SHP77 treated with DMSO at 0.1 percent for 48 hours (cell line): ENCODE data around the gene EEFSEC.

ENCODE experiments used
- DNase-seq: peaks from one replicate; lab custom pipeline; 2025; lab: John Stamatoyannopoulos, UW

EEFSEC gene

GRCh38 chr3:128271536-128272332, 118.5 kb downstream of the EEFSEC start:
- no peak for DNase-seq

DNA sequence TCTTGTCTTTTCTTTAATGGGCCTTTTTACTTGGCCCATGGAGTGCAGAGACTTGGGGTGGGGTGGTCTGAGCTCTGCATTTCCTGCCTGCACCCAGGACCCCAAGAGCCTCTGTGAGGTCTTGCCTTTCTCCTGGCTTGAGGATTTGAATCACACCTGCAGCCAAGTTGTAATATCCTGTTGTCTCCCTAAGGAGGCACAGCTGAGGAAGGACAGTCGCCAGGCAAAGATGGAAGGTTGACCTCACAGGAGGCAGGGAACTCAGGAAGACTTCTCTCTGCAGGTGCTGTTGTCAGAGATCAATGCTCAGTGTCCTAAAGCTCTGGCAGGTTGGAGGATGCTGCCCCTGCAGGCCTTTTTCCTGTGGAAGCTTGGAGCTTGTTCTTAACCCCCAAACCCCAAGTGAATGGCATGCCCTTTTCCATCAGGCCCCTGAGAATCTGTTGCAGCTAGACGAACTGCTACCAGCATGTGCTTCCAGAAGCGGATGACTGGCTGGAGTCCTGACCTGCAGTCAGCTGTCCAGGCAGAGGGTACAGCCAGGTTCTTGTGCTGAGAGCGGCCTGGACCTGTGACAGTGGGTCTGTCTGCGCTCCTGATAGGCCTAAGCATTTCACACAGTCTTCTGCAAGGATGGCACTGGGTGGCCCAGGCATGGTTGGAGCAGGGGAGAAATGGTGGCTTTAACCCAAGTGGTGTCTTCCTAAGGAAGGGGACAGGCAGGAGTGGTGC, 120.0 kb downstream of the EEFSEC start:
- DNase-seq, result no peak

DNA sequence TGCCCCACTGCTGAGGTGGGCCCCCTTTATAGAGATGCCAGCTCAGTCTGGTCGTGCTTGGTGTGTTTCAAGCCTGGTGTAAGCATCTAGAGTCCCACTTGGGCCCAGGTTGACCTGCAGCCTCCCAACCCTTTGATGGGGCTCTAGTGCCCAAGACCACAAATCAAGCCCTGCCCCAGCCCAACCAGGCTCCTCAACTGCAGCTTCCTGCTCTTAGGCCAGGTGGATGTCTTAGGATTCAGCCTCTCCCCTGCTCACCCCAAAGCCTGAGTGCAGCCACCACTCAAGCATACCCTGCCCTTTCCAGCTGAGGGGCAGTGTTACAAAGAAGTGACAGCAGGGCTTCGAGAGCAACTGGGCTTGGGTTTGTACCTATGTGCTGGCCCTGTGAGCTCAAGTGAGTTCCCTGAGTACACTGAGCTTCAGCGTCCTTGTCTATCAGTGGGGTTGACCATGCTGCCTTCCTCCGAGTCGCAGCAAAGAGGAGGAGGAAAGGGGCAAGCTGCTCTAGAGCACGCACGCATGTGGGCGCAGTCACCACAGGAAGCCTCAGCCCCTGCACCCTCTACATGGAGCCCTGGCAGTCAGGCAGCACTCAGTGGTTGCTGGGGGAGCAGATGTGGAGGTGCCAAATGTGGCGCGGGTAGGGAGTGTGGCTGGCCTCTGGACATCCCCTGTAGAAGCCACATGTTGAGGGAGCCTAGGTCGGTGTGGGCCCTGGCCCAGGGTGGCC, 120.7 kb downstream of the EEFSEC start:
- DNase-seq, result no peak

GRCh38 chr3:128274837-128275236, 121.6 kb downstream of the EEFSEC start:
- no peak for DNase-seq

- no peak for DNase-seq
Measured at GRCh38 chr3:128275316-128276145, 122.2 kb downstream of the EEFSEC start.

DNA sequence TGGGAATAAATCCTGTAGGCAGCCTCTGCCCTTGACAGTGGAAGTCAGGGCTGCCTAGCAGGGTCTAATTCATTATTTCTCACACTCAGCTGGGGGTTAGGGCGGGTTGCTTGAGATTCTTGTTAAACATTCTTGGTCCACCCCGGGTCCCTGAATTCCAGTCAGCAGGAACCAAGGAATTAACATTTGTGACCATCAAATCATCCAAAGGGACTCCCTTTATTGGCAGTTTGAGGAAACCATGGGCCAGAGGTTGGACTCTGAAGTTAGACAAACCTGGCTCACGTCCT, 122.8 kb downstream of the EEFSEC start:
- no peak for DNase-seq

- no peak for DNase-seq
Measured at GRCh38 chr3:128276577-128277183, 123.4 kb downstream of the EEFSEC start.

DNA sequence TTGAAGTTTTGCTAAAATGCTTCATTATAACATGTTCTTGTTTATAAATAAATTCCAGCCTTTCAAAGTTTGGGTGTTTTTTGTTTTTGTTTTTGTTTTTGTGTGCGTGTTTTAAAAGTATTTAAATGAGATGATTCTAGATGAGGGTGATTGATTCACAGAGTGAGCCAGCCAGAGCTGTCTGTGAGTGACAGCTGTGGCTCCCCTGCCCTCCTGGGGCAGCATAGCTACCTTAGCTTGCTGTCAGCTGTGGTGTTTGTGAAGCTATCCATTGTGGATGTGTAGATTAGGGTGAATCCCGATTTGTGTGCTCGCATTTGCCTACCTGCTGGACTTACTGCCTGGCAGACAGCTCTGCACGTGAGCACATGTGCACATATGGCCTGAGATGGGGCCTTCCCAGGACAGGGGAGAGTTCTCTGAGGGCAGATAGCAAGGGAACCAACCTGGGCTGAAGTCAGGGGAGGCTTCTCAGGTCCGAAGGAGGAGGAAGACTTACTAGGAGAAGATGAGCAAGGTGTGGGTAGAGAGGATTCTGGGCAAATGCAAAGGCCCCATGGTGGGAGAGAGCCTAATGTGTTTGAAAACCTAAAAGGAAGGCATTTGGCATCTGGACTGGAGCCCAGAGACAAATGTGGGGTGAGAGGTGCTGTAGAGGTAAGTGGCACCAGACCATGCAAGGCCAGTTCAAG, 124.2 kb downstream of the EEFSEC start:
- DNase-seq, result no peak

DNA sequence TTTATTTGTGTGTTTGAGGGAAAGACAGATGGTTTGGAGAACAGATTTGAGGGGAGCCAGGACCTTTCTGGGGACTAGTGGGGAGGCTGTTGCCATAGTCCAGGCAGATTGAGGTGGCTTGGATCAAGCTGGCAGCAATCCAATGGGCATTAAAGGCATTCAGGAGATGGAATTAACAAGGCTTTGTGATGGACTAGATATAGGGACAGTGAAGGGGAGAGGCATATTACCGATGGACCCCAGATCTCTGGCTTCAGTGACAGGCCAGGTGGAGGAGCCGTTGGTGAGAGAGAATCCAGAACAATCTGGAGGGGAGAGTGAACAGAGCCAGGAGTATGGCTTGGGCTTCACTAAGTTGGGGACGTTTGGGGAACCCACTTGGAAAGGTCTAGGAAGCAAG, 124.8 kb downstream of the EEFSEC start:
- no peak for DNase-seq

- peak; percentile 20 for DNase-seq
Measured at GRCh38 chr3:128278761-128279600, 125.7 kb downstream of the EEFSEC start.

DNA sequence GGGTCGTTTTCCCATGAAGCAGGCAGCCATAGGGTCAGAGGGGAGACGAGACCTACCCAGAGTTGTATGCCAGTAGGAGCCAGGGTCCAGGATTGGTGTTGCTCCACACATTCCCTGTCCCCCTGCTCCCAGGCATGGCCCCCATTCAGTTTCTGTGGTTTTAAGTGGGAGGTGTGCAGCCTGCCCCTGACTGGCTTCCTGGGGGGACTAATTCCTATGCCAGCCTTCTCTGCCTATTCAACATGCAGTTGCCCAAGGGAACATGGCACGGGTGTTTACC, 126.3 kb downstream of the EEFSEC start:
- DNase-seq, result no peak

DNA sequence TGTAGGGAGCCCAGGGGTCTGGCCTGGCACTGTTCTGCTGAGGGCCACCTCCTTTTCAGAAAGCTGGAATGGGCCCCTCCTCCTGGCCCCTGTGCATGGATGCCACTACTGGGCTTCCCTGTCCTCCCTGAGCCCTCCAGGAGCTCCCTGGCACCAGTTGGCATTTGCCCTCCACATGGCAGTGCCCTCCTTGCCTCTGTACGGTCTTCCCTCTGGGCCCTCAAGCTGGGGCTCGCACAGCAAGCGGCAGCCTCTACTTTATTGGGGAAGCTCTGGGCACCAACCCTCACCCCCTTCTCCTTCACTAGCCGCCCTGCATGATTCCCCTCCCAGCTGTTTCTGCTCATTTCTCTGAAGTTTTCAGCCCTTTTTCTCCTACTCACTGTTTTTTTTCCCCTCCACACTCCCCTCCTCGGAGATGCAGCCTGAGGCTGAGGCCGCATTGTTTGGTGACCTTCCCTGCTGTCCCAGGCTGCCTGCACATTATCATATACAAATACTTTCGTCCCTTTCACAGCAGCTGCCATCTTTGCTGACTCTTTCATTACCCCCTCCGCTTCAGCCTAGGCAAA, 127.3 kb downstream of the EEFSEC start:
- DNase-seq, result peak; percentile 81

DNA sequence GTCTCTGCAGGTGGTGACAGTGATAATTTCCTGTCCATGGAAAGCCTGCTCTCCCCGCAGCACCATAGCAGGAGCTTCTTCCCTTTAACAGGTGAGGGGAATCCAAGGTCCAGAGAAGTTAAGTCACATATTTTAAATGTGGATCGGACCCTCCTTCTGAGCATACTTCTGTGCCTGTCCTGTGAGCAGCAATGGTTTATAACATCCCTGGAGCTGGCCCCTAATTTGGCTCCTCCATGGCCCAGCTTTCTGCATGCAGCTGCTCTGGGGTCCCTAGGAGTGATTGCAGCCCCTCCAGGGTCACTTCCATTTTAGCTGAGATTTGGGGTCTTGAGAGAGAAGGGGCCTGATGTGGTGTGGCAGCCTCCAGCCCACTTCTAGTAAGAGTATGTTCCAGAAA, 127.8 kb downstream of the EEFSEC start:
- DNase-seq, result no peak

DNA sequence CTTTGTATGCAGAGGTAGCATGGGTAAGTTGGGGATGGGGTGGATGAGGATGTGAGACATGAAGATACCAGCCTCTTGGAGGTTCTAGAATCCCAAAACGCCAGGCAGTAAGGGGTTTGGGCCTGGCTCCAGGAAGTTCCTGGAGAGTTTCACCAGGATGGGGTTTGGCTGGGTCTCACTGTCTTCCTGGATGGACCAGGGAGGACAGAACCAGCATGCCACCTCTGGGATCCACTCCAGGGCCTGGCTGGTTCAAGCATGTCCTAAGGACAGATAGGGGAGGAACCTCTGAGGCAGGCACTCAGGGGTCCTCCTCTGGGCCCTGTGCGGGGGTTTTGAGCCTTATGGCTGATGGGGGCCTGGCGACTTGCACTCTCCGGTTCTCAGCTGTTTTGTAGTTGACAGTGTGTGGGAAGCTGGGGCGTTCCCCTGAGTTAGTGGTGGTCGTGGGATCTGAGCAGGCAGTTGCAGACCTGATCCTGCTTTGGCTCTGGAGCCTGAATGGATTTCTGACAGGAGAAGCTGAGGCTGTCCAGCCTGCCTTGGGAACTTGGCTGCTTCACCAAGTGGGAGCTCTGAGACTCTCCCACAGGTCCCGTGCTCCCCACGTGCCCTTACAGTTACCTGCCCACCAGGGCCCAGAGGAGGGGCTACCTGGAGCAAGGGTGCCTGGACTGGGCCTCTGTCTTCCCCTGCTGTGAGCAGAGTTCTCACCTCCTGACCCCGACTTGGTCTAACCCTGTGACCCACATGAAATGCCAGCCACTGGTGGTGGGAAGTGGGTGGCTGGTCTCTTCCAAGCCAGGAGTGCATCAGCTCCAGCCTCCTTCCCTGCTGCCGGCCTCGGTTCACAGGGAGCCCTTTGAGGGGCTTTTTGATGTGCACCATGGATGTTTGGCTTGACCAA, 128.4 kb downstream of the EEFSEC start:
- no peak for DNase-seq

- DNase-seq, result no peak
Measured at GRCh38 chr3:128282380-128283196, 129.3 kb downstream of the EEFSEC start.

GRCh38 chr3:128283421-128283820, 130.1 kb downstream of the EEFSEC start:
- no peak for DNase-seq

DNA sequence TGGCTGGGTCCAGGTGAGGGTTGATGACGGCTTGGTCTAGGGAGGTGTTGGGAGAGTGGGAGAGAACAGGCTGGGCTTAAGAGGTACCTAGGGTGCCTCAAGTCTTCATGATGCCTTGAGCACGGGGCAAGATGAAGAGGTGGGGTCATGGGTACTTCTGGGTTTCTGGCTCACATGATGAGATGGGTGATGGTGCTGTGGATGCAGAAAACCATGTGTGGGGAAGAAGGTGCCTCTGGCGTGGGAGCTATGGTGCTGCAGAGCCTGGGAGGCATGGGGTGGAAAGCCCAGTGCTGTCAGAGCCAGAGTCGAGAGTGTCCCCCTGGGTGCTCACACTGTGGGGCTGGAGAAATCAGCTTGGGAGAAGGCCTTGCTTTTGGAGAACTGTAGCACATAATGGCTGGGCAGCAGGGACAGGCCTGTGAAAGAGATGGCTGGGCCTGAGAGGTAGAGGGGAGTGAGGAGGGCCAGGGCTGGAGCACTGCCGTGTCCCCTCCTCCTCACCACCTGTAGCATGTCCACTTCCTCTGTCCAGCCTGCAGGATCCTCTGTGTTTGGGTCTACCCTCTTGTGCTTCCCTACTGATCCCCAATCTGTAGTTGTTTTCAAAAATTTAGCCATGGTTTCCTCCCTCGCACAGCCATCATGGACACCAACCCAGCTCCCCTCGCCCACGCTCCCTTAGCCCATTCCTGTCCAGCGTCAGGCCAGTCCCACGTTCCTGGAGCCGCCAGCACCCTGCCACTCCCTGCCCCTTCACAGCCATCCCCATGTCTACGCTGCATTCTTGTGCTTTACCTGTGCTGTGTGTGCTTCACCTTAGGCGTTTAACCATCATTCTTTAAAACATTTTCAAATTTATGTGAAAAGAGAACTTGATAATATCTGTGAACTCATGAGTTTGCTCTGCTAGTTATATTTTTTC, 132.0 kb downstream of the EEFSEC start:
- DNase-seq, result no peak
